HepG2 (cell line): ENCODE data around the gene USP30. TPM values are rescaled to one million over a fixed set of nuclear protein-coding genes. Genes with fewer than 3 reads are reported as not detected.

Source experiments
- AHR ChIP-seq: IDR thresholded peaks from 2 replicates; pipeline ENCODE4 v1.6.1; 2018; ENCODE audit warnings: missing genetic modification reagents, missing compliant biosample characterization
- AKAP8 ChIP-seq: sonication (generic); formaldehyde crosslinking; IDR thresholded peaks from 2 replicates; pipeline ENCODE4 v1.5.1; 2020; ENCODE audit warnings: mild to moderate bottlenecking, missing genetic modification reagents
- FOXJ3 ChIP-seq: sonication (generic); formaldehyde crosslinking; IDR thresholded peaks from 2 replicates; pipeline ENCODE4 v1.4.0; 2020; ENCODE audit warnings: missing genetic modification reagents, mild to moderate bottlenecking, borderline replicate concordance
- NFRKB ChIP-seq: fragments of 450-650 bp; IDR thresholded peaks from 2 replicates; pipeline ENCODE4 v1.6.1; 2017
- SP2 ChIP-seq: sonication (generic); formaldehyde crosslinking; IDR thresholded peaks from 2 replicates; pipeline ENCODE4 v1.5.1; 2020; ENCODE audit warnings: mild to moderate bottlenecking, missing genetic modification reagents
- ZBTB10 ChIP-seq: sonication (generic); formaldehyde crosslinking; IDR thresholded peaks from 2 replicates; pipeline ENCODE4 v1.4.0; 2020; ENCODE audit warnings: missing genetic modification reagents, borderline replicate concordance
- ZHX2 ChIP-seq, 2 experiments: sonication (generic) in 1 of 2; formaldehyde crosslinking in 1 of 2; IDR thresholded peaks; 2 replicates each; pipeline versions ENCODE4 v1.6.1 to v1.9.0; 2014 to 2022; ENCODE audit warnings: antibody characterized with exemption in 1 of 2, borderline replicate concordance in 1 of 2, inconsistent platforms in 1 of 2, low read depth in 1 of 2, missing genetic modification reagents in 1 of 2
- ZNF530 ChIP-seq: sonication (generic); formaldehyde crosslinking; IDR thresholded peaks from 2 replicates; pipeline ENCODE4 v1.5.0; 2020; ENCODE audit warnings: low read depth, mild to moderate bottlenecking, missing genetic modification reagents
- ZNF839 ChIP-seq: sonication (generic); formaldehyde crosslinking; IDR thresholded peaks from 2 replicates; pipeline ENCODE4 v1.4.0; 2020; ENCODE audit warnings: missing genetic modification reagents, mild to moderate bottlenecking, borderline replicate concordance
- ZSCAN25 ChIP-seq: sonication (generic); formaldehyde crosslinking; IDR thresholded peaks from 2 replicates; pipeline ENCODE4 v1.8.0; 2022; ENCODE audit warnings: mild to moderate bottlenecking, missing genetic modification reagents
- ZSCAN30 ChIP-seq: sonication (generic); formaldehyde crosslinking; IDR thresholded peaks from 2 replicates; pipeline ENCODE4 v1.5.0; 2020; ENCODE audit warnings: mild to moderate bottlenecking, missing genetic modification reagents
- polyA plus RNA-seq, 8 experiments: library from polyadenylated mRNA; depleted of rRNA in 3 of 8; stranded (reverse) in 7 of 8; unstranded in 1 of 8; fragments of >200 nt; fragmentation: Illumina TruSeq in 4 of 8; extraction: Trizol in 4 of 8; gene quantifications; 2 replicates each; pipeline versions ENCODE4 v1.2.1 to v1.2.3, GENCODE V29; 2011 to 2016; ENCODE audit warnings: low read depth in 4 of 8, missing spikeins in 1 of 8, mixed read lengths in 1 of 8; ENCODE audit not compliant: insufficient read depth in 1 of 8
- total RNA-seq, 5 experiments: library from RNA; depleted of rRNA; stranded (reverse); fragments of >200 nt; fragmentation: Illumina TruSeq; extraction: Trizol; gene quantifications; 2 replicates each; pipeline ENCODE4 v1.2.3, GENCODE V29; 2016; ENCODE audit warnings: low read depth in 1 of 5
- TF ChIP-seq, protein P1 (sequence below): sonication (generic); formaldehyde crosslinking; IDR thresholded peaks from 2 replicates; pipeline ENCODE4 v1.9.0; 2021; ENCODE audit warnings: missing genetic modification reagents, borderline replicate concordance
- TF ChIP-seq, protein P2 (sequence below): sonication (generic); formaldehyde crosslinking; conservative IDR thresholded peaks from 2 replicates; pipeline ENCODE4 v1.4.0; 2020; ENCODE audit warnings: mild to moderate bottlenecking, missing genetic modification reagents, moderate library complexity

USP30 gene
- total and polyA plus RNA-seq, 2 of the 13 experiments (the other 11 are each of a cell fraction or from before 2014, with no cell fraction given), result 11.2 to 20.8 TPM

- TF ChIP-seq ZHX2 (IDR thresholded peaks at IDR 0.05; ENCODE audit: low read depth) (peak; percentile 89), ZHX2 (CRISPR knock-in tag; IDR thresholded peaks at IDR 0.05; ENCODE audit: borderline replicate concordance) (no peak), SP2 (CRISPR knock-in tag) (peak; percentile 67), ZBTB10 (no peak), ZSCAN30 (CRISPR knock-in tag) (peak; percentile 91; the same call in 1 of the 2 replicates), AHR (CRISPR knock-in tag) (no peak; the same call in 1 of the 2 replicates), FOXJ3 (CRISPR knock-in tag) (no peak; the same call in 1 of the 2 replicates), ZSCAN25 (CRISPR knock-in tag) (peak; percentile 85), AKAP8 (CRISPR knock-in tag) (peak; percentile 72; the same call in 1 of the 2 replicates), ZNF530 (CRISPR knock-in tag) (peak; percentile 93; the same call in 1 of the 2 replicates), ZNF839 (CRISPR knock-in tag) (peak; percentile 90), NFRKB (no peak)
- TF ChIP-seq, protein P1, sequence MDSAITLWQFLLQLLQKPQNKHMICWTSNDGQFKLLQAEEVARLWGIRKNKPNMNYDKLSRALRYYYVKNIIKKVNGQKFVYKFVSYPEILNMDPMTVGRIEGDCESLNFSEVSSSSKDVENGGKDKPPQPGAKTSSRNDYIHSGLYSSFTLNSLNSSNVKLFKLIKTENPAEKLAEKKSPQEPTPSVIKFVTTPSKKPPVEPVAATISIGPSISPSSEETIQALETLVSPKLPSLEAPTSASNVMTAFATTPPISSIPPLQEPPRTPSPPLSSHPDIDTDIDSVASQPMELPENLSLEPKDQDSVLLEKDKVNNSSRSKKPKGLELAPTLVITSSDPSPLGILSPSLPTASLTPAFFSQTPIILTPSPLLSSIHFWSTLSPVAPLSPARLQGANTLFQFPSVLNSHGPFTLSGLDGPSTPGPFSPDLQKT (CRISPR knock-in tag), result no peak
- TF ChIP-seq, protein P2, sequence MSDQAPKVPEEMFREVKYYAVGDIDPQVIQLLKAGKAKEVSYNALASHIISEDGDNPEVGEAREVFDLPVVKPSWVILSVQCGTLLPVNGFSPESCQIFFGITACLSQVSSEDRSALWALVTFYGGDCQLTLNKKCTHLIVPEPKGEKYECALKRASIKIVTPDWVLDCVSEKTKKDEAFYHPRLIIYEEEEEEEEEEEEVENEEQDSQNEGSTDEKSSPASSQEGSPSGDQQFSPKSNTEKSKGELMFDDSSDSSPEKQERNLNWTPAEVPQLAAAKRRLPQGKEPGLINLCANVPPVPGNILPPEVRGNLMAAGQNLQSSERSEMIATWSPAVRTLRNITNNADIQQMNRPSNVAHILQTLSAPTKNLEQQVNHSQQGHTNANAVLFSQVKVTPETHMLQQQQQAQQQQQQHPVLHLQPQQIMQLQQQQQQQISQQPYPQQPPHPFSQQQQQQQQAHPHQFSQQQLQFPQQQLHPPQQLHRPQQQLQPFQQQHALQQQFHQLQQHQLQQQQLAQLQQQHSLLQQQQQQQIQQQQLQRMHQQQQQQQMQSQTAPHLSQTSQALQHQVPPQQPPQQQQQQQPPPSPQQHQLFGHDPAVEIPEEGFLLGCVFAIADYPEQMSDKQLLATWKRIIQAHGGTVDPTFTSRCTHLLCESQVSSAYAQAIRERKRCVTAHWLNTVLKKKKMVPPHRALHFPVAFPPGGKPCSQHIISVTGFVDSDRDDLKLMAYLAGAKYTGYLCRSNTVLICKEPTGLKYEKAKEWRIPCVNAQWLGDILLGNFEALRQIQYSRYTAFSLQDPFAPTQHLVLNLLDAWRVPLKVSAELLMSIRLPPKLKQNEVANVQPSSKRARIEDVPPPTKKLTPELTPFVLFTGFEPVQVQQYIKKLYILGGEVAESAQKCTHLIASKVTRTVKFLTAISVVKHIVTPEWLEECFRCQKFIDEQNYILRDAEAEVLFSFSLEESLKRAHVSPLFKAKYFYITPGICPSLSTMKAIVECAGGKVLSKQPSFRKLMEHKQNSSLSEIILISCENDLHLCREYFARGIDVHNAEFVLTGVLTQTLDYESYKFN, result peak; percentile 52; the same call in 1 of the 2 replicates
Measured at GRCh38 chr12:109093022-109093918, 40.9 kb downstream of the USP30 start, which contains the start of gene ALKBH2 (continued).
